Esophagus squamous epithelium (tissue), 4 donors: ENCODE data around the gene ADRA2B.
"Not testable (repeated sequence)": the region's sequence is repeated elsewhere in the genome, so short reads cannot be mapped to it uniquely, and the experiment has no call there.

Experiments
- POLR2A ChIP-seq, 4 donors: fragments of 450-650 bp; IDR thresholded peaks; one replicate each; pipeline ENCODE4 v1.6.1; 2017; ENCODE audit warnings: antibody characterized with exemption in 4 of 4, mild to moderate bottlenecking in 4 of 4, moderate library complexity in 3 of 4
- TF ChIP-seq, protein P1 (sequence below), 6 experiments: fragments of 450-650 bp in 4 of 6; fragments of 200-600 bp in 2 of 6; sonication (generic) in 2 of 6; IDR thresholded peaks; one replicate each; pipeline ENCODE4 v1.5.1; 2016 to 2019; ENCODE audit warnings: antibody characterized with exemption in 6 of 6, mild to moderate bottlenecking in 4 of 6, moderate library complexity in 4 of 6

GRCh38 chr2:96064760-96065159 lies 51.6 kb downstream of the ADRA2B start:
- TF ChIP-seq, protein P1, sequence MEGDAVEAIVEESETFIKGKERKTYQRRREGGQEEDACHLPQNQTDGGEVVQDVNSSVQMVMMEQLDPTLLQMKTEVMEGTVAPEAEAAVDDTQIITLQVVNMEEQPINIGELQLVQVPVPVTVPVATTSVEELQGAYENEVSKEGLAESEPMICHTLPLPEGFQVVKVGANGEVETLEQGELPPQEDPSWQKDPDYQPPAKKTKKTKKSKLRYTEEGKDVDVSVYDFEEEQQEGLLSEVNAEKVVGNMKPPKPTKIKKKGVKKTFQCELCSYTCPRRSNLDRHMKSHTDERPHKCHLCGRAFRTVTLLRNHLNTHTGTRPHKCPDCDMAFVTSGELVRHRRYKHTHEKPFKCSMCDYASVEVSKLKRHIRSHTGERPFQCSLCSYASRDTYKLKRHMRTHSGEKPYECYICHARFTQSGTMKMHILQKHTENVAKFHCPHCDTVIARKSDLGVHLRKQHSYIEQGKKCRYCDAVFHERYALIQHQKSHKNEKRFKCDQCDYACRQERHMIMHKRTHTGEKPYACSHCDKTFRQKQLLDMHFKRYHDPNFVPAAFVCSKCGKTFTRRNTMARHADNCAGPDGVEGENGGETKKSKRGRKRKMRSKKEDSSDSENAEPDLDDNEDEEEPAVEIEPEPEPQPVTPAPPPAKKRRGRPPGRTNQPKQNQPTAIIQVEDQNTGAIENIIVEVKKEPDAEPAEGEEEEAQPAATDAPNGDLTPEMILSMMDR (IDR thresholded peaks at IDR 0.05), result not testable (repeated sequence)
- TF ChIP-seq POLR2A (IDR thresholded peaks at IDR 0.05), result not testable (repeated sequence)
